Vagina (tissue), 2 donors: ENCODE measurements around the gene EZH2.

Experiments
- POLR2A ChIP-seq, 2 donors: fragments of 450-650 bp; IDR thresholded peaks; one replicate each; pipeline ENCODE4 v1.6.1; 2017; ENCODE audit warnings: antibody characterized with exemption in 2 of 2, mild to moderate bottlenecking in 2 of 2, moderate library complexity in 2 of 2
- POLR2AphosphoS5 ChIP-seq, 2 donors: sonication (generic); formaldehyde crosslinking; IDR thresholded peaks; one replicate each; pipeline ENCODE4 v1.9.0; 2017; ENCODE audit warnings: antibody characterized with exemption in 2 of 2, mild to moderate bottlenecking in 2 of 2, low read depth in 1 of 2; ENCODE audit not compliant: insufficient read depth in 1 of 2

- TF ChIP-seq POLR2AphosphoS5 (IDR thresholded peaks at IDR 0.05; ENCODE audit: insufficient read depth in 1 of 2, low read depth in 1 of 2) (no peak), POLR2A (IDR thresholded peaks at IDR 0.05) (no peak)
These were observed at the start of gene EZH2 for GRCh38 chr7:148884049-148884298.
